GM19468 (cell line): ENCODE measurements around the gene CDK2AP2.
A peak's percentile ranks its signal among the peaks of the same experiment; 100 is the strongest.
"Not testable (repeated sequence)": the region's sequence is repeated elsewhere in the genome, so short reads cannot be mapped to it uniquely, and the experiment has no call there.

Source experiments
- ATAC-seq: cut with Tn5 transposase; IDR thresholded peaks from one replicate; pipeline ENCODE4 v1.9.1; 2021; ENCODE audit warnings: mild to moderate bottlenecking, moderate library complexity, moderate number of reproducible peaks; ENCODE audit not compliant: unreplicated experiment; ENCODE audit errors: extremely low read depth

CDK2AP2 gene

DNA sequence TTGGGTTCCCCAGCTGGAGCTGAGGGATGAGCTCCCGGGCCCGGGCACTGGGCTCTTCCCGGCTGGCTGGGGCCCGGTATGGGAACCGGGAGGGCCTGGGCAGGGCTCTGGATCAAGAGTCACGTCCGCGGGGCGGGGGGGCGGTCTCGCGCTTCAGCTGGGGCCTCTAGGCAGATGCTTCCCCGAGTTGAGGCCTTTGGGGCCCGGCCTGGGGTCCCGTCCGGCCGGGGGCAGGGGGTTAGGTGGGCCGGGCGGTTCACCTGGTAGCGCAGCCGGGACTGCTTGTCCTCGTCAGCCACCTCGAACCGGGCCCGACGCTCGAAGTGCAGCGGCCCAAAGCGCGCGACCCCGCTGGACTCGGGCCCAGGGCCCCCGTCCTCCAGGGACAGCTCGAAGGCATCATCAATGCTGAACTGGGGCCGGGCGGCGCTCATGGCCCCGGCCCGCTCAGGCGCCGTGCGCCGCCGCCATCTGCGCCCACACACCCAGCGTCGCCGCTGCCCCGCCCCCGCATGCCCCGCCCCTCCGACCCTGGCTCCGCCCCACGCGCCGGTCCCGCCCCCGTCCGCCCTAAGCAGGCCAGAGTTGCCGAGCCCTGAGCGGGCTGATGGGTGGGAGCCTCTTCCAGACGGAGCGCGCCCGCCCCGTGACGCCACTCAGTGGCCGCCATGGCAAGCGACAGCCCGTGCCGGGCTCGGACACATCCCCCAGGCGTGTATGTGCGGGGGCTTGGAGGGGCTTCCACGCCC is 39.0 kb downstream of the CDK2AP2 start, which contains the start of gene TMEM134:
Gene TMEM134, minus strand, starts transcription at position 493 of the 749 bp plus-strand sequence. Its CDS starts 59 bp downstream, at position 434.
- ATAC-seq = peak; percentile 36

DNA sequence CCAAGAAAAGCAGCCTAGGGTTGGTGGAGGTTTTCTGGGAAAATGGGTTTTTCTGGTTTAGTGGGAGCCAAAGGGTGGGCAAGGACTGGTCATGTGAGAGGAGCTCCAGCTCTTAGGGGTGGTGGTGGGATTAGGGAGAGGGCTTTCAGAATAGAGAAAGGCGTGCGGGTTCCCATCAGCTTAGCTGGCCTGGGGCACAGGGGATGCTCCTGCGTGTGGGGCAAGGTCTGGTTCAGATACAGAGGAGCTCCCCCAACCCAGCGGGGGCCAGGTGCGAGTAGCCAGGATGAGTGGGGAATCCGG is 39.6 kb downstream of the CDK2AP2 start:
- no peak for ATAC-seq

DNA sequence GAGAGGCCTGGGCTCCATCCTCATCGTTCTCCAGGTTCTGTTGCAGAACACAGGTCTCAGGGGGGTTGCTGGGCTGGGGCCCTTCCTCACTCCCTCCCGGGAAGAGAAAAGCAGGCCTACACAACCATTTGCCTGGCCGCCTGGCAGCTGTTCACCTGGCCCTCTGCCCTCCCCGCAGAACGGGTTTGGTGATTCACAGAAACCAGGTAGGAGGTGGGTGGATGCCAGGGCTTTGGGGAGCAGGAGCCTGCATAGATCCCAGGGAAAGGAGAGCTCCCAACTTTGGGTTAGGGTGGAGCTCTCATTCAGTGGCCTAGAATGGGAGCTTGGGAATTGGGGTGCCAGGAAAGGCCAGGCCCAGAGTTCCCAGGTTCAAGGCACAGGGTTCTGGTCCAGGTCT is 39.9 kb downstream of the CDK2AP2 start:
- ATAC-seq = no peak

DNA sequence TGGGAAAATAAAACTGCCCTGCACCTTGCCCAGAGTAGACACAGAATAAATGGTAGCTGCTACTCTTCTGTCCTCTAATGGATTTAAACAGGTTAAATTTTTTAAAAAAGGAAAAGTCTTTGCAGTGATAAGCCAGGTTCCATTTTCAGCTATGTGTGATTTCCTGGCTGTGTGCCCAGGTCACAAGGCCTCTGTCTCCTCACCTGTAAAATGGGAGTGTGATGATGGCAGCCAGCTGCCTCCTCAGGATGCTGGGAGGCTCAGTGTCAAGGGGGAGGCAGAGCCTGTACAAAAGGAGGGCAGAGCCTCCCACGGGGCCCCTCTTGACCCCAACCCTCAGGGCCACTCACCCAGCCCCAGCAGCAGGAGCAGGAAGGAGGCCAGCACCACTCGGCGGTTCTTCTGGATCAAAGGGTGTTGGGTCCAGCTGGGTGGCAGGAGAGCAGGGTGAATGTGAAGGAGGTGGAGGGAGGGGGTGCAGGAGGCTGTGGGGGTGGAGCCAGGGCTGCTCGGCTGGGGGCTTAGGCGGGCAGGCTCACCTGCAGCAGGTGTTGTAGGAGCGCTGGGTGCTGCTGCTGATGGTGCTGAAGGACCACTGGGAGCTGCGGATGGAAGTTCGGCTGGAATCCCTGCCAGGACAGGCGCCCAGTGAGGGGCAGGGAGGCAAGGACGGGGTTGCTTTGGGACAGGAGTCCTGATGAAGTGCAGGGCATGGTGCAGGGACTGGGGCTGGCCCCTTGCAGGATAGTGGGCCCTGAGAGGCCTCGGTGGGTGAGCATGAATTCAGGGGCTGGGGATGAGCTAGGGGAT is 40.8 kb downstream of the CDK2AP2 start:
- no peak for ATAC-seq

DNA sequence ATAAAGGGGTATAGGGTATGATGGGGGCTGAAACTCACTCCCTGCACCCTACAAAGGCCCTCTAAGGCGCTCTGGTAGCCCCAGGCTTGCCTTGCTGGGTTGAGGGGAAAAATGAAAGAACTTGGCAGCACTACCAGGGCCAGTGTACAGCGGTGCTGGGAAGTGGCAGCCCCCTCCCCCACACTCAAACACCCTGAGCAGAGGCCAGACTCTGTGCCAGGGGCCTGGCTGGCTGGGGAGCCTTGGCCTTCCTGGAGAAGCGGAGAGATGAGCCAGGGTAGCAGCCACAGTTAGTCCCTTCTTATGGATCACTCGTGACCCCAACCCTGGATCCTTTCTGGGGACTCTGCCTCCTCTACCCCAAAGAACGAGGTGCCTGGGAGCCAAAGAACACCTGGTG is 41.6 kb downstream of the CDK2AP2 start:
- no peak for ATAC-seq

DNA sequence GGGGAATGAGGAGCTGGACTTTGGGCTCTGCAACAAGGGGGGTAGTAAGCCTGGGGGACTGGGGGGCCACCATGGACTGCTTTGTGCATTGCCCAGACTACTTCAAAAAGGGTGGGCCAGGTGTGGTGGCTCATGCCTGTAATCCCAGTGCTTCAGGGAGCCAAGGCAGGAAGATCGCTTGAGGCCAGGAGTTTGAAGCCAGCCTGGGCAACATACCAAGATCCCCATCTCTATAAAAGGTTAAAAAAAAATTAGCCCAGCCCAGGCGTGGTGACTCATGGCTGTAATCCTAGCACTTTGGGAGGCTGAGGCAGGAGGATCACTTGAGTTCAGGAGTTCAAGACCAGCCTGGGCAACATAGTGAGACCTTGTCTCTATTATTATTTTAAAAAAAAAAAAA is 42.4 kb downstream of the CDK2AP2 start:
- not testable (repeated sequence) for ATAC-seq

DNA sequence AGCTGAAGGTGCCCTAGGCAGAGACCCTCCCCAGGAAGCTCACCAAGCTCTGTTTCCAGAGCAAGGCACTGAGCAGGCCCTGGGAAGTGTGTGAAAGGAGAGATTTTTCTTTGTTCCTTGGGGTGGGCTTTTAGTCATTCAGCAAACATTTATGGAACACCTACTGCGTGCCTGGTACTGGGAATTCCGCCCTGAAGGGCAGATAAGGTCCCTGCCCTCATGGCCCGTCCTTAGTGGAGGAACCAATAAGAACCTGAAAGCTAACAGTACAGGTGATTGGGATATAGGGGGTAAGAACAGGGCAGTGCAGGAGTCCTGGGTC is 42.8 kb downstream of the CDK2AP2 start:
- no peak for ATAC-seq

DNA sequence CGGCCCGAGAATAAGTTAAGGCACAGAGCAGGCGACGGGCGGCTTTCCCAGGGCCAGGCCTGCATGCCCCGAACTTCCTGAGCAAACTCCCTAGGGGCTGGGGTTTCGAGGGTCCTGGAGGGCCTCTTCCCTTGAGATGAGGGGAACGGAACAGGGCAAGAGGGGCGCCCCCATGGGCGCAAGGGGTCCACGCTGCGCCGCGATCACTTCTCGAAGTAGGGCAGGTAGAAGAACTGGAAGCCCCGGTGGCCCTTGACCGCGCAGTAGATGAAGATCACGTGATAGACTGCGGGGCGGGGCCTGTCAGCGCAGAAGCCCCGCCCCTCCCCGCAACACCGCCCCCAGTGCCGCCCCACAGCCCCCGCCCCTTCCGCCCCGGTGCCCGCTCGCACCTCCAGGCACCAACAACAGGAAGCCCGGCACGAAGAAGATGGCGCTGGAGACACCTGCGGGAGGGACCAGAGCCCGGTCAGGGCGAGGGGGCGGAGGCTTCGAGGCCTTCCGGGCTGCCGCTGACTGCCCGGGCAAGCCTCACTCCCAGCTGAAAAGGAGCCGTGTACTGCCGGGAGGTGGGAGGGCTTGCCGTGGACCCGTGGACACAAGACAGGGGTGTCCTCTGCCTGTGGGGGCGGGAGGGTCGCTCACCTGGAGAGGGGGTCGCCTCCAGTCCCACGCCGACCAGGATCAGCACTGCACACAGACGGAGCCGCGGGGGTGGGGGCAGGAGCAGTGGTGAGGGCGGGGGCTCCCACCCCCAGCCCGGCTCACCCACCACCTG is 43.4 kb downstream of the CDK2AP2 start:
- ATAC-seq = no peak

DNA sequence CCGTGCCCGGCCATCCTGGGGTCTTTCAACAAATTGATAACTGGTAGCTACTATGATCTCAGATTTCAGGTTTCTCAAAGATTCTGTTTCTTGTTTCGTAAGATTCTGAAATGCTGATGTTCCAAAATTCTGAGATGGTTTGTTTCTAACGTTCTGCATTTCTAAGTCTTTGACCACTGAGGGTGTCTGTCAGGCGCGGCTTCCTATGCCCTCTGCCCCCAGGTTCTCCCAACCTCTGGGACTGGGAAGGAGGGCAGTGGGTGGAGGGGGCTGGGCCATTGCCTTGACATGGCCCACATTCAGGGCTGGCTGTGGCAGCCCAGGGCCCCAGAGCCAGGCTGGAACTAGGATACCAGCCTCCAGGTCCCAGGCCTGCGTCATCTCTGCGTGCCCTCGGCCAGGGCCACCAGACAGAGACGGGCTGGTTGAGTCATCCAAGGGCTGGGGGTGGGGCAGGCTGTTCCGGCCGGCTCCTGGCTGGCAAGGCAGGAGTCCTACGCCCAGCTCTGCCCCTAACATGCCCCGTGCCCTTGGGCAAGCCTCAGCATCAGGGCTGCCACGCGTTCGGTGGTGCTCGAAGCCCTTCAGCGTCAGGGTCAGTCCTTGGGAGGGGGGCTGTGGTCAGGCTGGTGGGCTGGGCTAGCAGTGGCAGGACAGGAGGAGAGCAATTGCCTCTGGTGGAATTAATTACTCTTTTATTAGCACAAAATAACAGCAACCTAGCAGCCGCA is 44.1 kb downstream of the CDK2AP2 start:
- no peak for ATAC-seq

DNA sequence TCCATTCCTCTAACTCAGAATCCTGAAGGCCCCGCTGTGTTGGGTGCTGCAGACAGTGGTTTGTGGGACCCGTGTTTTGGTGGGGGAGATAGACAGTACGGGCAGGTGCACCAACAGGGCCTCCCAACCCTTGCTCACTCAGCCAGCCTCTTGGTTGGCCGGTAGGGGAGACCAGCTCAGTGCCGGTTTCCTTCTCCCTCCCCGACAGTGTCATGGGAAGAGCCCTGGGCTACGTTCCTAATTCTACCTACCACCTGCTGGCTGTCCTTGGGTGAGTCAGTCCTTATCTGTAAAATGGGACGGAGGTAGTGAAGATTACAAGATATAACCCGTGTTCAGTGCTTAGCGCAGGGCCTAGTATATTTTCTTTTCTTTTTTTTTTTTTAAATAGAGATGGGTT is 44.8 kb downstream of the CDK2AP2 start:
- ATAC-seq = no peak

DNA sequence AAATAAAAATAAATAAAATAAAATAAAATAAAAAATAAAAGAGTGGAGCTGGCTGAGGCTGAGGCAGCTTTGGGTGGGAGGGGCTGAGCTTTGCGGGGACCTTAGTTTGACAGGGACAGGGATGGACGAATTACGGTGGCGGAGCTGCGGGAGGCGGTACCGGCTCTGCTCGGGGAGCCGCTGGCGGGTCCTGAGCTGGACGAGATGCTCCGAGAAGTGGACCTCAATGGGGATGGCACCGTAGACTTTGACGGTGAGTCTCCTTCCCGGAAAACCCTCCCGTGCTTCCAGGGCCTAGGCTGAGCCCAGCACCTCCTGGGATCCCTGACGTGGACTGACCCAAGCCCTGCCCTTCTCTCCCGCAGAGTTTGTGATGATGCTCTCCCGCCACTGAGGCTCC is 49.7 kb downstream of the CDK2AP2 start:
- ATAC-seq = no peak

DNA sequence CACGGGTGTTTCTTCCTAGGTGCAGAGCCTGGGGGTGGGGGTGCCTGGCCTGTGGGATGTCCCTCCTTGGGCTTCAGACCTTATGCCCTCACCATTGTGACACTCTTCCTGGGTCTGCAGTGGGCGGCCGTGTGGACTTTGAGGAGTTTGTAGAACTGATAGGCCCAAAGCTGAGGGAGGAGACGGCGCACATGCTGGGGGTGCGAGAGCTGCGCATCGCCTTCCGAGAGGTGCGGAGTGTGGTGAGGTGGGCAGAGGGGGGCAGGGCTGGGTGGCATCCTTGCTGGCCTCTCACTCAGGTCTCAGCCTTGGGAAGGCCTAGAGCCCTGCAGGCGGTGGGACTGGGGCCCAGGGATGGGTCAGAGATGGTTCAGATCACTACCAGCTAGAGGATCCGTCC is 50.5 kb downstream of the CDK2AP2 start:
- no peak for ATAC-seq
